Jurkat, Clone E6-1 (cell line): ENCODE data around the gene EDIL3. TPM values are rescaled to one million over a fixed set of nuclear protein-coding genes. Genes with fewer than 3 reads are reported as not detected.

Source experiments
- DNase-seq: peaks from one replicate; pipeline ENCODE4 v3.0.0-alpha.2; 2011; ENCODE audit warnings: low read depth, low spot score
- H3K4me3 ChIP-seq: 2 replicates; pipeline ENCODE4 v1.5.1; 2011; ENCODE audit warnings: mild to moderate bottlenecking, low read length, control low read depth, moderate library complexity
- polyA plus RNA-seq: library from polyadenylated mRNA; unstranded; fragments of >200 nt; gene quantifications from one replicate; pipeline ENCODE4 v1.2.1, GENCODE V29; 2012; ENCODE audit warnings: missing spikeins; ENCODE audit not compliant: insufficient read length, insufficient read depth

Gene EDIL3
- polyA plus RNA-seq, result not detected

- no peak for DNase-seq
- no peak within 1 kb of the TSS for H3K4me3 ChIP-seq
Observed at GRCh38 chr5:84384604-84385575, at the start of gene EDIL3. Gene EDIL3 (minus strand): TSS chr5:84384880. CDS start chr5:84384374, 506 bp downstream.

DNA sequence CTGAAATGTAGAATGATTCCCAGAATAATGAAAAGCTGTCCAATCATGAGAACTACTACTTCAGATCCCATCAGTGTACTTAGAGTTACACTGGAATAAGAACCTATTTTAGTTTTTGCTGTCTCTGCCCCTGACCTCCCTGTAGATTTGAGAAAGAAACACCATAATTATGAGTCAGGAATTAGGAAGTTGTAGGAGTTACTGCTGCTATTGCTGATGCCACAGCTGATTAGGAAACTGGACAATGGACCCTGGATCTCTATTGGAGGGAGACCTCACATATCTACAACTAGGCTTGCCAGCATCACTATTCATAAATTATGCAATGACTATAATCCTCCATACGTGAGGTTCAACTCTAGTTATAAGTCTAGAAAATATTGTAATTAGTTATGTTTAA lies 48.8 kb upstream of the EDIL3 start:
- H3K4me3 ChIP-seq, result no peak overlapping the region
- DNase-seq, result no peak

DNA sequence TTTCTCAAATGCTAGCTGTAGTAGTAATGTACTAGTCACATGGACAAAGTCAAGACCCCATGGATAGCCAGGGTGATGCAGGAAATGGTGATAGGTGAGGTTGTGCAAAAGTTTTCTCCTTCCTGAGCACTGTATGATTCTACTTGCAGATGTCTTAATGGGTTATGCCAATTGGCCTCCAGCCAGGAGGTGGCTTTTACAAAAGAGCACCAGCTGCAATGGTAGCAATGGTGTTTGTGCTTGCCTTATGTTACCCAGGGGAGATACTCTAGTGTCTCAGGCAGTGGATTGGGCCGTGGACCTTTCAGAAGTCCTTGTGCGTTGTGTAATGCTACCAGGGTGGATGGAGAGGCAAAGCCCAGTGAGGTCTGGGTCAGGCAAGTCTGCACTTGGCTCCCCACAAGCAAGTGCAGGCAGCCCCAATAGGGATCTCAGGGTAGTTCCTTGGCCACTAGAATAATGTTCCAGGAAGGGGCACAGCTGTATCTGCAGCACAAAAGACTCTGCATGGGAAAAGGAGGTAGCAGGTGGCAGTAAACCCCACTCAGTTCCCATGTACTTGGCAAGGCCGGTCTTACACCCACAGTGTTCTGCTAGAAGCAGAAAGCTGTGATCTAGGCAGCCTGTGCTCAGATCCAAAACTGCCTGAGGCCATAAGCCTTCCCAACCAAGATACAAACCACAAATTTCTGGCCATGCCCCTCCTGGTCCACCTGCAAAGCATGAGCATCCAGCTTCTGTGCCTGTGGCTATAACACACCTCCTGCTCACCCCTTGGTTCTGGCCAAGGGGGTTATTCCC lies 46.4 kb upstream of the EDIL3 start:
- peak; percentile 12 for DNase-seq
- H3K4me3 ChIP-seq, result no peak overlapping the region

DNA sequence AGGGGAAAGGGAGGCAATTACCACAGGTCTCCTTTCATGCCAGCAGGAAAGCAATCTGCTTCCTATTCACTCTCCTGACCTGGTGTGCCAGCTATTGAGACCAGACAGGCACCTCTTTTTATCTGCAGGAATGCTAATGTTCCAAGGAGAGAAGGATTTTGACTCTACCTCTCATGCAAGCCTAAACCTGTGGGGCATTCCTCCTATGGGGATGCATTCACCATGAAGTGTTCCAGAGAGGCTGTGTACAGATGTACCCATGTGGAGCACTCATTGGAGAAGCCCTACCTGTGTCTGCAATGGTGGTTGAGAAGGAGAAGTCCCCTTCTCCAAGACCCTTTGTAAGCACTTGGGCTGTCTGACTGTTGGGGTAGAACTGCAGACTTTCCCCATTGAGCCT lies 45.4 kb upstream of the EDIL3 start:
- no peak for DNase-seq
- no peak overlapping the region for H3K4me3 ChIP-seq

- DNase-seq, result no peak
- H3K4me3 ChIP-seq, result no peak overlapping the region
Observed at GRCh38 chr5:84425365-84425881, 40.7 kb upstream of the EDIL3 start.

- no peak for DNase-seq
- no peak overlapping the region for H3K4me3 ChIP-seq
Observed at GRCh38 chr5:84419742-84420141, 35.1 kb upstream of the EDIL3 start.

- DNase-seq, result no peak
- no peak overlapping the region for H3K4me3 ChIP-seq
Observed at GRCh38 chr5:84411832-84412605, 27.3 kb upstream of the EDIL3 start.

GRCh38 chr5:84406111-84406510 lies 21.4 kb upstream of the EDIL3 start:
- no peak overlapping the region for H3K4me3 ChIP-seq
- no peak for DNase-seq

- no peak for DNase-seq
- no peak overlapping the region for H3K4me3 ChIP-seq
Observed at GRCh38 chr5:84403773-84404172, 19.1 kb upstream of the EDIL3 start.

- no peak overlapping the region for H3K4me3 ChIP-seq
- DNase-seq, result no peak
Observed at GRCh38 chr5:84397385-84397784, 12.7 kb upstream of the EDIL3 start.

DNA sequence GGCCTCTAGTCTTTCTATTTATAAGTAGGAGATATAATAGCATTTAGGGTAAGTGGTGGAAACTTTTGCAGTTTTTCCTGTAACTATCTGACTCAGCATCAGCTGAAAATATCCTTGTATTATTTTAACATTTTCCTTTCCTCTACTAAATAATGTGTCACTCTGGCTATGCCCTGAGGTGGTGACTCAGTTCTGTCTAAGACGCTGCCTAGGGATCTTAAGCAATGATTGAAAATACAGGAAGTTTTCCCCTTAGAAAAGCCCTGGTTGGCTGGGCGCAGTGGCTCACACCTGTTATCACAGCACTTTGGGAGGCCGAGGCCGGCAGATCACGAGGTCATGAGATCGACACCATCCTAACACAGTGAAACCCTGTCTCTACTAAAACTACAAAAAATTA lies 9.3 kb upstream of the EDIL3 start:
- H3K4me3 ChIP-seq, result no peak overlapping the region
- no peak for DNase-seq

DNA sequence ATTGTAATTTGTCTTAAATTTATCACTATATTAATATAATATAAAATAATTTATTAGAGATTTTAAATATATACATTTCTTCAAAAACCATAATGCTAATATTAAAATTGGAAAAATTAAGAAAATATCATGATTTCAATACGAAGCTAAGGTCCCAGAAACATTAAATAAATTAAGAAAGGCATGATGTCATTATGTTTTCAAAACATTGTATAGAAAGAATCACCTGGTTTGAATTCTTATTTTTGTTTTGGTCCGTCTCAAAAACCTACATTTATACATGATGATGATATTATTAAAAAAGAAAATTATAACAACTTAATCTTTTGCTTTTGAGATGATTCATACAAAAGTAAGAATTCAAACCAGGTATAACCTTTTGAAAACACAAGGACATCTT lies 8.2 kb upstream of the EDIL3 start:
- H3K4me3 ChIP-seq, result no peak overlapping the region
- DNase-seq, result no peak

DNA sequence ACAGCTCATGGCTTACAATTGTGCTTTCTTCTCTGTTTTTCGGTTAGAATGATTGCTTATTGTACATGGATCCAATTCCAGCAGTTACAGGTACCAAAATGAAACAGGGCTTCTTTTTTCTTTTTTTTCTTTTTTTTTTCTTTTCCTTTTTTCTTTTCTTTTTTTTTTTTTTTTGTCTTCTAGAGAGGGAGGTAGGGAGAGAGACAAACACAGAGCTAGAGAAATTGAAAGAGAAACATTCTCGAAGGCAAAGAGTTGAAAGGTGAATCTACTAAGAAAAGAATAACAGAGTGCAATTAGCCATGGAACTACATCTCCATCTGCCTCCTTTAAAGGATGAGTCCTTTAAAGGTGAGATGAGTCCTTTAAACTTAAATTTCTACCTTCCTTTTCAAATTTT lies 1.0 kb upstream of the EDIL3 start:
- no peak overlapping the region for H3K4me3 ChIP-seq
- no peak for DNase-seq

- no peak for DNase-seq
- H3K4me3 ChIP-seq, result no peak overlapping the region
Observed at GRCh38 chr5:84383816-84384603, 670 bp downstream of the EDIL3 start.

GRCh38 chr5:84383296-84383815 lies 1.3 kb downstream of the EDIL3 start:
- H3K4me3 ChIP-seq, result no peak overlapping the region
- DNase-seq, result no peak

- H3K4me3 ChIP-seq, result no peak overlapping the region
- no peak for DNase-seq
Observed at GRCh38 chr5:84382363-84383295, 2.1 kb downstream of the EDIL3 start.
